NCI-H1048 (cell line): ENCODE measurements around the gene CTPS1.

Experiments used
- DNase-seq: peaks from one replicate; lab custom pipeline; 2025; lab: John Stamatoyannopoulos, UW

Gene CTPS1

GRCh38 chr1:40969445-40969844, 10.1 kb upstream of the CTPS1 start:
- no peak for DNase-seq

- no peak for DNase-seq
Observed at GRCh38 chr1:40971966-40972365, 7.5 kb upstream of the CTPS1 start.

GRCh38 chr1:40973912-40974311, 5.6 kb upstream of the CTPS1 start:
- no peak for DNase-seq

DNA sequence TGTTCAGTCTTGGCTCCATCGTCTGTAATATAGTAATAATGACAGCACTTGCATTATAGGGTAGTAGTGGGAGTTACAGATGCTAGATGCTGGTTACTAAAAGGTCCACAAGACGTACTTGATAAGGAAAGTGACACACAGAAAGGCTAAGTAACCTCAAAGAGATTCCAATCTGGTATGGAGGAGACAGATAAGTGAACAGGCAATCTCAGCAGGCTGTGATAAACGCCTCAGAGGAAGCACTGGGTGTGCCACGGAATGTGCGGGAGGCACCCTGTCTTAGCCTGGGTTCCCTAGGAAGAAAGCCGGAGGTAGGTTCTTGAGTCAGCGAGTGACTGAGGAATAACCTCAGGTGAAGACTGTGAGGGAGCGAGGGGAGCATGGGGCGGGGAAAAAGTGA, 4.6 kb upstream of the CTPS1 start:
- no peak for DNase-seq

GRCh38 chr1:40976952-40977690, 2.4 kb upstream of the CTPS1 start:
- no peak for DNase-seq

DNA sequence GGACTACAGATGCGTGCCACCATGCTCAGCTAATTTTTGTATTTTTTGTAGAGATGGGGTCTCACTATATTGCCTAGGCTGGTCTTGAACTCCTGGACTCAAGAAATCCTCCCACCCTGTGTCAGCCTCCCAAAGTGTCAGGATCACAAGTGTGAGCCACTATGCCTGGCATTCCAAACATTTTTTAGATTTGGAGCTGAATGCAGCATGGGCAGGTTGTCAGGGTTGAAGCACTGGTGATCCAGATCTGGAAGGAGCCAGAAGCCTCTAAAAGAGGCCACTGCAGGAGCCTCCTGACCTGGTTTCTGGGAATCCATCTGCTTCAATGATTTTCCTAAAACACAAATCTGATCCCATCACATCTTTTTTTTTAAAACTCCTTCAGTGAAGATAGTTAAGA, 1.8 kb upstream of the CTPS1 start:
- DNase-seq: no peak

DNA sequence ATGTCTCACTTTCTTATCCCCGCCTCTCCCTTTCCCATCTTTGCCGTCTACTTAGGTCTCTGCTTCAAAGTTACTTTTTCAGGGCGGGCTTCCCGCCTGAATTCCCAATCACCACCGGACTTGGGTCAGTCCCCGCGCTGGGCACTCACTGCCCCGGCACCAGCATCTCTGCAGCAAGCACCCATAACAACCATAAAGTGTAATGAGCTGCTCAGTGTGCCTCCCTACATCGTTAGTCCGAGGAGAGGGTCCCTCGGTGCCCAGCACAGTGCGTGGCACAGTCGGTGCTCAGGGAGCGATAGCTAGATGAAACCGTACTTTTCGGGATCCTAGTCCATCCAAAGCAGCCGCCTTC, 633 bp upstream of the CTPS1 start:
- DNase-seq: no peak

GRCh38 chr1:40980068-40980452, 564 bp downstream of the CTPS1 start:
- DNase-seq: no peak

DNA sequence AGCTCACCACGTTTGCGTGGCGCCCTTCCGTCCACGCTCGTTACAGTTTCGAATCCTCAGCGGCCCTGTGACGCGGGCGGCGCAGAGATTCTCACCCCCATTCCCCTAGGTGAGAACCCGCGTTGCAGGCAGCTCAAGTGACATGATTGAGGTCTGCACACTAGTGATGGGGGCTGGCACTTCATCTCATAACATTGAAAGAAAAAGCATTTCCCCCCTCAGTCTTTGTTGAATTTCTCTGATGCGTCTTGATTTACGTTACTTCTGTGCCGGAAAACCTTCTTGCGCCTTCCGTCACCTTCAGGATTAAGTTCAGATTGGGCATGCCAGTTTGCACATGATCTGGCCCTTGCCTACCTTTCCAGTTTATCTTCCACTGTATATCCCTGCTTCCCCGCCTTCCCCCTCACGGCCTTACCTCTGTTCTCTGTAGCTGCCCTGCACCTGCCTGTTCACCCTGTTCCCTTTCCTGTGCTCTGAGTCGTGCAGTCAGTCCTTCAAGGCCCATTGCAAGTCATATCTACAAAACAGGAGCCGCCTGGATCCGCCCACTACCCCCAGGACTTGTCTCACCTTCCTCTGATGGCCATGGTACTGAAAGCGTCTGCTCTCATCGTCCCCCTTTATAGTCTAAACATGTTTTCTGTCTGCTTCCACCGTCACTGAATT, 1.1 kb downstream of the CTPS1 start:
- DNase-seq: no peak

GRCh38 chr1:40981691-40982448, 2.4 kb downstream of the CTPS1 start:
- DNase-seq: no peak

DNA sequence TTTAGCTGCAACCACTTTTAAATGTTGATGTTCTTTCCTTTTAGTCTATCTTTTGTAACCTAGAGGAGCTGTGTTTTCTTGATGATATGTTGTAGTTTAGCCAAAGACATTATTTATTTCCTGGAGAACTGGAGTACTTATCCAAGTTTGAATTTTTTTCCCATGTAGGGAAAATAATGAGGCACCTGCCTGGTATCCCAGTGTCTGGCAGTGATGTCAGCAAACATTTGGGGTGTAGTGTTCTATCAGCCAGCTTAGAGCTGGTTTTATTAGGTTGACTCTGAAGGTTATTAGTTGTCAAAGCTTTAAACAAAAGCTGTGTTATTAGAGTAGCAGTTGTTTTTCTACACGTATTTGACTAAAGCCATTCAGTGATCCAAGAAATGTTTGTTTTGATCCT, 3.2 kb downstream of the CTPS1 start:
- DNase-seq: no peak

DNA sequence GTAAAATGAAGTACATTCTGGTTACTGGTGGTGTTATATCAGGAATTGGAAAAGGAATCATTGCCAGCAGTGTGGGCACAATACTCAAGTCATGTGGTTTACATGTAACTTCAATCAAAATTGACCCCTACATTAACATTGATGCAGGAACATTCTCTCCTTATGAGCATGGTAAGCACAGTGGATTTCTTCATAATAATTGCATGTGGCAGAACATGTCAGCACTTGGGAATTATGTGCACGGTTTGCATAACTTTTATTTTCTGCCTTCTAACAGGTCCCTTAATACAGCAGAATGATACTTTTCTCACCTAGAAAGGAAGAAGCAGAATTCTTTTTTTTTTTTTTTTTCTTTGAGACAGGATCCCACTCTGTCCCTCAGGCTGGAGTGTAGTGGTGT, 3.8 kb downstream of the CTPS1 start:
- no peak for DNase-seq

GRCh38 chr1:40984066-40984465, 4.6 kb downstream of the CTPS1 start:
- no peak for DNase-seq

- DNase-seq: no peak
Observed at GRCh38 chr1:40984531-40984930, 5.0 kb downstream of the CTPS1 start.

DNA sequence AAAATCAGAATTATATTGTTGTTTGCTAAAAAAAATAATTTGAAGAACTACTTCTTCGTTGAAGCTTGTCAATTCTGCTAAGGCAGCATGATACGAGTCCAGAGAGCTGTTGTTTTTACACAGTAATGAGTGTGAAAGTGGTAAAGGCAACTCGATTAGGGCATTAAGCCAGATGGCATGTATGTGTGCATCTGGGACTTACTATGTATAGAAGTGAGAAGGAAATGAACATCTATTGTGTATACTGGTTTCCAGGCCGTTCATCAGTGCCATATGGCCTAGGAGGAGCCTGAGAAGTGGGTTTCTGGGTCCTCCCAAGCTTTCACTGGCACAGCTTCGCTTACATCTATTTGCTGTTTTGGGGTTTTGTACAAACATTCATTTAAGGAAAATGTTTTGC, 5.7 kb downstream of the CTPS1 start:
- no peak for DNase-seq

DNA sequence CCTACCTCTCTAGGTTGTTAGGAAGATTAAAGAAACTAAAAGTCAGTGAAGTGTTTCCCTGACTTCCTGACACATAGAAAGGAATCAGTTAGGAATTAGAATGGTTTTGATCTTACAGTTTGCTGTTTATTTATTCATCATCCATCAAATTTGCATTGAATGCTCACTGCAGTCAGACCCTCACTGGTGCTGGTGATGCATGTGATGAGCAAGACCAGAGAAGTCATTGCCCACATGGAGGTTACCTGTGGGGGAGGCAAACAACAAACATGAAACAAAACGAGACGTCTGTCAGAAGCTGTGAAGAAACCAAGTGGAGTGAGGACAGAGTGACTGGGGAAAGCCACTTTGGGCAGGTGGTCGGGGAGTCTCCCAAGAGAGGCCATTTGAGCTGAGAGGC, 6.4 kb downstream of the CTPS1 start:
- DNase-seq: no peak

GRCh38 chr1:40986328-40986783, 6.9 kb downstream of the CTPS1 start:
- DNase-seq: no peak

- DNase-seq: no peak
Observed at GRCh38 chr1:40986956-40987355, 7.5 kb downstream of the CTPS1 start.

GRCh38 chr1:40987439-40988276, 8.2 kb downstream of the CTPS1 start:
- no peak for DNase-seq

DNA sequence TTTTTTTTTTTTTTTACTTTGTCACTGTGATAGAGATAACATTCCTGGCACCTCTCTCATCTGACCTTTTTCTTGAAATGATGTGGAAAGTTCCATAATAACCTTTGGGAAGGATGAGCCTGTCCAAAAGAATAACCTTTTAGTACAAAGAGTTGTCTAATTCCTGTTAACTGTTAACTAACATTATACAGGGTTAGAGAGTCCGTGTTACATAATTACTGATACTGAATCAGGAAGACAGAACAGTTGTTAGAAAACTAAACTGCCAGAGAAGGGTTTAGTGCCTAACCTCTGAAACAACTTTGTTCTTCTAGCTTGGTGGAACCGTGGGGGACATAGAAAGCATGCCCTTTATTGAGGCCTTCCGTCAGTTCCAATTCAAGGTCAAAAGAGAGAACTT, 8.8 kb downstream of the CTPS1 start:
- DNase-seq: no peak

GRCh38 chr1:40989066-40989465, 9.6 kb downstream of the CTPS1 start:
- DNase-seq: no peak

GRCh38 chr1:40997096-40997495, 17.6 kb downstream of the CTPS1 start:
- no peak for DNase-seq
